IMR-90 (cell line): ENCODE measurements around the gene LZTFL1. TPM values are rescaled to one million over a fixed set of nuclear protein-coding genes. Genes with fewer than 3 reads are reported as not detected.

Experiments used
- ATAC-seq: fragments of 200-7000 bp; cut with Tn5 transposase; 2 replicates; pipeline ENCODE4 v1.9.1; 2020; ENCODE audit warnings: low read depth, mild to moderate bottlenecking, moderate library complexity
- BruUV-seq: library from RNA; stranded (reverse); fragments of 400-500 nt; replicated peaks from 2 replicates; lab custom pipeline; 2021; lab: Mats Ljungman, UMichigan
- CTCF ChIA-PET: fragments of 300-600 bp; formaldehyde crosslinking; extraction: SDS; loops from one replicate; lab custom pipeline; 2021; ENCODE audit warnings: antibody characterized with exemption; lab: Yijun Ruan, JAX
- POLR2A ChIA-PET: fragments of 300-600 bp; sonication (Branson Sonifier 250); formaldehyde crosslinking; loops from one replicate; lab custom pipeline; 2022; ENCODE audit warnings: antibody characterized with exemption; ENCODE audit not compliant: unreplicated experiment; lab: Charles Lee
- DNase-seq: peaks from one replicate; pipeline ENCODE4 v3.0.0; 2013
- H2AFZ ChIP-seq: replicated peaks from 2 replicates; pipeline ENCODE3; 2013; ENCODE audit warnings: low read length, mild to moderate bottlenecking; ENCODE audit not compliant: poor library complexity
- H2AK5ac ChIP-seq: 2 replicates; pipeline ENCODE4 v1.6.1; 2013; ENCODE audit warnings: low read depth, low read length, inconsistent platforms
- H2AK9ac ChIP-seq: replicated peaks from 2 replicates; pipeline ENCODE3; 2013; ENCODE audit warnings: mild to moderate bottlenecking, low read depth, low read length, moderate library complexity; ENCODE audit not compliant: poor library complexity
- H2BK120ac ChIP-seq: 2 replicates; pipeline ENCODE4 v1.6.1; 2013; ENCODE audit warnings: low read depth, low read length, inconsistent platforms
- H2BK15ac ChIP-seq: 3 replicates; pipeline ENCODE4 v1.6.1; 2013; ENCODE audit warnings: low read depth, low read length, inconsistent platforms
- H2BK20ac ChIP-seq: 2 replicates; pipeline ENCODE4 v1.6.1; 2013; ENCODE audit warnings: low read depth, mild to moderate bottlenecking, inconsistent platforms, low read length, moderate library complexity
- H2BK5ac ChIP-seq: 2 replicates; pipeline ENCODE4 v1.6.1; 2013; ENCODE audit warnings: mild to moderate bottlenecking, low read depth, low read length, inconsistent platforms; ENCODE audit not compliant: poor library complexity, severe bottlenecking
- H3K14ac ChIP-seq: replicated peaks from 2 replicates; pipeline ENCODE4 v1.6.1; 2013; ENCODE audit warnings: low read depth, low read length, inconsistent platforms
- H3K18ac ChIP-seq: 2 replicates; pipeline ENCODE4 v1.6.1; 2013; ENCODE audit warnings: low read depth, low read length, control low read depth
- H3K23ac ChIP-seq: 2 replicates; pipeline ENCODE4 v1.6.1; 2013; ENCODE audit warnings: low read depth, low read length, inconsistent platforms
- H3K27ac ChIP-seq: 2 replicates; pipeline ENCODE4 v1.5.1; 2013; ENCODE audit warnings: mild to moderate bottlenecking, control low read depth, low read length; ENCODE audit not compliant: insufficient read depth
- H3K27me3 ChIP-seq: 2 replicates; pipeline ENCODE4 v1.6.1; 2013; ENCODE audit warnings: low read length; ENCODE audit not compliant: control insufficient read depth, insufficient read depth
- H3K36me3 ChIP-seq: 2 replicates; pipeline ENCODE4 v1.6.1; 2013; ENCODE audit warnings: low read length, mixed read lengths; ENCODE audit not compliant: control insufficient read depth, insufficient read depth
- H3K4ac ChIP-seq: 2 replicates; pipeline ENCODE4 v1.6.1; 2013; ENCODE audit warnings: low read depth, low read length, inconsistent platforms
- H3K4me1 ChIP-seq: 2 replicates; pipeline ENCODE4 v1.6.1; 2013; ENCODE audit warnings: low read length, mixed read lengths; ENCODE audit not compliant: control insufficient read depth, insufficient read depth
- H3K4me2 ChIP-seq: 2 replicates; pipeline ENCODE4 v1.6.1; 2013; ENCODE audit warnings: low read depth, mild to moderate bottlenecking, control low read depth, low read length, moderate library complexity
- H3K4me3 ChIP-seq: 2 replicates; pipeline ENCODE4 v1.5.1; 2013; ENCODE audit warnings: low read depth, mild to moderate bottlenecking, control low read depth, low read length, moderate library complexity; ENCODE audit not compliant: insufficient read depth
- H3K56ac ChIP-seq: 2 replicates; pipeline ENCODE4 v1.6.1; 2013; ENCODE audit warnings: low read length, inconsistent platforms; ENCODE audit not compliant: insufficient read depth; ENCODE audit errors: extremely low read depth
- H3K79me1 ChIP-seq, 2 experiments: 2 replicates each; pipeline ENCODE4 v1.6.1; 2013; ENCODE audit warnings: low read length in 2 of 2, inconsistent platforms in 1 of 2, low read depth in 1 of 2
- H3K9ac ChIP-seq: 2 replicates; pipeline ENCODE4 v1.6.1; 2013; ENCODE audit warnings: low read depth, low read length, control low read depth
- H3K9me1 ChIP-seq: 2 replicates; pipeline ENCODE4 v1.6.1; 2013; ENCODE audit warnings: low read length, inconsistent platforms; ENCODE audit not compliant: insufficient read depth
- H3K9me3 ChIP-seq: 2 replicates; pipeline ENCODE4 v1.6.1; 2013; ENCODE audit warnings: low read length; ENCODE audit not compliant: control insufficient read depth, insufficient read depth
- H4K20me1 ChIP-seq: 2 replicates; pipeline ENCODE4 v1.6.1; 2013; ENCODE audit warnings: low read length, inconsistent platforms; ENCODE audit not compliant: insufficient read depth
- H4K5ac ChIP-seq: 2 replicates; pipeline ENCODE4 v1.6.1; 2013; ENCODE audit warnings: mild to moderate bottlenecking, low read depth, low read length, control low read depth
- H4K8ac ChIP-seq, 2 experiments: 2 replicates each; pipeline ENCODE4 v1.6.1; 2013; ENCODE audit warnings: low read depth in 2 of 2, low read length in 2 of 2, control low read depth in 1 of 2, inconsistent platforms in 1 of 2
- H4K91ac ChIP-seq: 2 replicates; pipeline ENCODE4 v1.6.1; 2013; ENCODE audit warnings: low read depth, low read length, inconsistent platforms; ENCODE audit not compliant: insufficient read depth
- BHLHE40 ChIP-seq: fragments of 150-350 bp; IDR thresholded peaks from 2 replicates; pipeline ENCODE4 v1.6.1; 2016; ENCODE audit warnings: mild to moderate bottlenecking, low read depth, low read length
- CEBPB ChIP-seq: IDR thresholded peaks from 2 replicates; pipeline ENCODE4 v1.6.1; 2012; ENCODE audit warnings: low read depth, low read length, improper control_type of control experiment
- CHD1 ChIP-seq: IDR thresholded peaks from 2 replicates; pipeline ENCODE4 v1.6.1; 2012; ENCODE audit warnings: low read depth, low read length, improper control_type of control experiment
- FOS ChIP-seq: fragments of 150-350 bp; IDR thresholded peaks from 2 replicates; pipeline ENCODE4 v1.6.1; 2016; ENCODE audit warnings: low read depth, low read length
- MAZ ChIP-seq: IDR thresholded peaks from 2 replicates; pipeline ENCODE4 v1.6.1; 2012; ENCODE audit warnings: low read depth, mild to moderate bottlenecking, low read length, improper control_type of control experiment, moderate library complexity, borderline replicate concordance
- NFE2L2 ChIP-seq: fragments of 150-350 bp; IDR thresholded peaks from 2 replicates; pipeline ENCODE4 v1.6.1; 2016; ENCODE audit warnings: low read depth, mild to moderate bottlenecking, low read length
- POLR2A ChIP-seq: IDR thresholded peaks from 2 replicates; pipeline ENCODE4 v1.6.1; 2012; ENCODE audit warnings: mild to moderate bottlenecking, low read depth, low read length
- RAD21 ChIP-seq: IDR thresholded peaks from 2 replicates; pipeline ENCODE4 v1.6.1; 2012; ENCODE audit warnings: low read length, improper control_type of control experiment
- RCOR1 ChIP-seq: IDR thresholded peaks from 2 replicates; pipeline ENCODE4 v1.6.1; 2012; ENCODE audit warnings: mild to moderate bottlenecking, low read length, improper control_type of control experiment; ENCODE audit not compliant: insufficient replicate concordance
- RFX5 ChIP-seq: IDR thresholded peaks from 2 replicates; pipeline ENCODE4 v1.8.0; 2012; ENCODE audit warnings: low read depth, mild to moderate bottlenecking, low read length, moderate library complexity
- WGBS, 2 experiments: methylation state at CpG; one replicate each; pipeline versions ENCODE4 v1.1.5 to v1.1.7; 2013; ENCODE audit warnings: missing lambda C conversion rate in 2 of 2; ENCODE audit not compliant: insufficient read length in 1 of 2; ENCODE audit errors: extremely low coverage in 2 of 2; 5-methylcytosine and 5-hydroxymethylcytosine counted together
- dilution Hi-C: fragments of 300-500 bp; cut with HindIII; formaldehyde crosslinking; loops from one replicate; pipeline ENCODE4 v1.14.3; 2018; ENCODE audit warnings: low sequenced_read_pairs; ENCODE audit not compliant: unreplicated experiment
- in situ Hi-C: fragments of 300-500 bp; cut with MboI; formaldehyde crosslinking; loops from 3 replicates; pipeline ENCODE4 v1.14.3; 2019; ENCODE audit warnings: low sequenced_read_pairs, inconsistent platforms, mixed read lengths
- intact Hi-C: fragments of 100-400 bp; cut with micrococcal nuclease; formaldehyde crosslinking; loops from 2 replicates; pipeline ENCODE4 v1.10.0; 2022
- polyA plus RNA-seq, 3 experiments: library from polyadenylated mRNA; depleted of rRNA; stranded (reverse); fragments of >200 nt; gene quantifications; 2 replicates each; pipeline ENCODE4 v1.2.3, GENCODE V29; 2012; ENCODE audit warnings: low replicate concordance in 1 of 3
- total RNA-seq: library from RNA; depleted of rRNA; stranded (reverse); fragments of >200 nt; gene quantifications from 2 replicates; pipeline ENCODE4 v1.2.3, GENCODE V29; 2012
- TF ChIP-seq, protein P1 (sequence below): conservative IDR thresholded peaks from 2 replicates; pipeline ENCODE4 v1.5.1; 2012; ENCODE audit warnings: mild to moderate bottlenecking, low read depth, low read length, improper control_type of control experiment
- TF ChIP-seq, protein P2 (sequence below): fragments of 150-350 bp; IDR thresholded peaks from 2 replicates; pipeline ENCODE4 v1.6.1; 2017; ENCODE audit warnings: mild to moderate bottlenecking, antibody characterized with exemption, low read length, low read depth

The LZTFL1 gene
- total and polyA plus RNA-seq, 2 of the 4 experiments (the other 2 are of a cell fraction), result 10.3 to 10.4 TPM

DNA sequence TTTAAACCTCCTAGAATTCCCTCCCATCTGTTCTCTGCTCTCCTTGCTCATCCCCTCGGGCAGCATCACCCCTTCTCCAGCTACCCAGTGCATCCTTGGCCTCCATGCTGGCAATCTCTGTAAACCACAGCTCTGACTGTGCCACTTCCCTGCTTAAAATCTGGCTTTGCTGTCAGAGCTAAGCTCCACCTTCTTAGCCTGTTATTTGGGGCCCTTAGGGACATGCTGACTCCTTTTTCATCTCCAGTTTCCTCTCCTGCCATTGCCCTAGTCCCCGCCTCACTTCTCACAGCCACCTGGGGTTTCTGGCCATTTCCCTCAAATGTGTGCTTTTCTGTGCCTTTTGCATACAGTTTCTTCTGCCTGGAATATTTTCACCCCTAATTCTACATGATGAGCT, 51.3 kb downstream of the LZTFL1 start:
- Histone ChIP-seq H3K23ac (no peak overlapping the region), H2BK120ac (no peak overlapping the region), H4K20me1 (no peaks in the 10 kb centered on the region), H3K36me3 (no peaks in the 10 kb centered on the region), H4K8ac (no peak overlapping the region), H3K14ac (no peak overlapping the region), H3K18ac (no peak overlapping the region), H3K9me1 (peaks cover 2% of the 10 kb centered on the region; the same call in 1 of the 2 replicates), H3K9me3 (peaks cover 6% of the 10 kb centered on the region), H3K27ac (no peak overlapping the region), H3K4me3 (no peak overlapping the region), H2BK15ac (no peak overlapping the region), H2AK5ac (no peak overlapping the region), H3K56ac (no peak overlapping the region), H4K91ac (no peak overlapping the region), H3K4me1 (no peaks in the 10 kb centered on the region), H2BK20ac (no peak overlapping the region), H3K79me1 (no peaks in the 10 kb centered on the region), H3K4ac (no peak overlapping the region), H3K27me3 (peaks cover 73% of the 10 kb centered on the region), H3K9ac (no peak overlapping the region), H2AK9ac (no peak overlapping the region), H3K4me2 (no peak overlapping the region), H2AFZ (no peak overlapping the region), H4K5ac (no peak overlapping the region), H2BK5ac (no peak overlapping the region)
- intact Hi-C loops, result no loop called here
- ATAC-seq (no peak), DNase-seq (no peak)
- TF ChIP-seq CHD1, result no peak
- TF ChIP-seq, protein P1, sequence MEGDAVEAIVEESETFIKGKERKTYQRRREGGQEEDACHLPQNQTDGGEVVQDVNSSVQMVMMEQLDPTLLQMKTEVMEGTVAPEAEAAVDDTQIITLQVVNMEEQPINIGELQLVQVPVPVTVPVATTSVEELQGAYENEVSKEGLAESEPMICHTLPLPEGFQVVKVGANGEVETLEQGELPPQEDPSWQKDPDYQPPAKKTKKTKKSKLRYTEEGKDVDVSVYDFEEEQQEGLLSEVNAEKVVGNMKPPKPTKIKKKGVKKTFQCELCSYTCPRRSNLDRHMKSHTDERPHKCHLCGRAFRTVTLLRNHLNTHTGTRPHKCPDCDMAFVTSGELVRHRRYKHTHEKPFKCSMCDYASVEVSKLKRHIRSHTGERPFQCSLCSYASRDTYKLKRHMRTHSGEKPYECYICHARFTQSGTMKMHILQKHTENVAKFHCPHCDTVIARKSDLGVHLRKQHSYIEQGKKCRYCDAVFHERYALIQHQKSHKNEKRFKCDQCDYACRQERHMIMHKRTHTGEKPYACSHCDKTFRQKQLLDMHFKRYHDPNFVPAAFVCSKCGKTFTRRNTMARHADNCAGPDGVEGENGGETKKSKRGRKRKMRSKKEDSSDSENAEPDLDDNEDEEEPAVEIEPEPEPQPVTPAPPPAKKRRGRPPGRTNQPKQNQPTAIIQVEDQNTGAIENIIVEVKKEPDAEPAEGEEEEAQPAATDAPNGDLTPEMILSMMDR, result no peak
- no peak for TF ChIP-seq RFX5
- TF ChIP-seq CEBPB, result no peak
- no peak for TF ChIP-seq NFE2L2
- TF ChIP-seq POLR2A, result no peak
- TF ChIP-seq, protein P2, sequence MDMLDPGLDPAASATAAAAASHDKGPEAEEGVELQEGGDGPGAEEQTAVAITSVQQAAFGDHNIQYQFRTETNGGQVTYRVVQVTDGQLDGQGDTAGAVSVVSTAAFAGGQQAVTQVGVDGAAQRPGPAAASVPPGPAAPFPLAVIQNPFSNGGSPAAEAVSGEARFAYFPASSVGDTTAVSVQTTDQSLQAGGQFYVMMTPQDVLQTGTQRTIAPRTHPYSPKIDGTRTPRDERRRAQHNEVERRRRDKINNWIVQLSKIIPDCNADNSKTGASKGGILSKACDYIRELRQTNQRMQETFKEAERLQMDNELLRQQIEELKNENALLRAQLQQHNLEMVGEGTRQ, result no peak
- TF ChIP-seq FOS, result no peak
- TF ChIP-seq MAZ, result no peak
- TF ChIP-seq RAD21, result no peak
- no peak for TF ChIP-seq BHLHE40
- TF ChIP-seq RCOR1, result no peak
- no TSS peak for BruUV-seq
- in situ Hi-C loops, result no loop called here
- CTCF ChIA-PET, result no interaction called here
- dilution Hi-C loops, result no loop called here
- POLR2A ChIA-PET, result no interaction called here
- 50% methylated on average over 1 of the region's 2 CpGs; no CpG with 5 or more reads in 1 of the 2 experiments for WGBS, 2 experiments
